Loucy (cell line): ENCODE results near the gene PIK3R1.

Source experiments
- CTCF ChIP-seq: fragments of 200-600 bp; sonication (generic); conservative IDR thresholded peaks from 2 replicates; pipeline ENCODE4 v1.5.1; 2014; ENCODE audit warnings: mild to moderate bottlenecking, antibody characterized with exemption, low read length
- EZH2phosphoT487 ChIP-seq: fragments of 200-600 bp; IDR thresholded peaks from 2 replicates; pipeline ENCODE4 v1.6.1; 2018; ENCODE audit warnings: antibody characterized with exemption, mild to moderate bottlenecking, moderate library complexity, borderline replicate concordance

- TF ChIP-seq CTCF (no peak), EZH2phosphoT487 (no peak)
Measured at GRCh38 chr5:68251804-68252522, 36.4 kb downstream of the PIK3R1 start.
